ENCODE results near the gene GNG8. TPM values are rescaled to one million over a fixed set of nuclear protein-coding genes. Genes with fewer than 3 reads are reported as not detected.

The GNG8 gene
- total RNA-seq, 1 donor from 2014 or later: not detected

Other genes starting within 250 kb of the GNG8 start
- 33.5 TPM for gene CCDC8, start 222.6 kb downstream of the GNG8 start, total RNA-seq
- 0.07 TPM for gene PNMA8C, start 207.3 kb downstream of the GNG8 start, total RNA-seq
- gene PNMA8A, start 164.6 kb downstream of the GNG8 start, total RNA-seq: 9.4 TPM
- 0.89 TPM for gene PNMA8B, start 140.3 kb downstream of the GNG8 start, total RNA-seq
- gene CALM3, start 34.9 kb downstream of the GNG8 start, total RNA-seq: 323 TPM
- 3.0 TPM for gene PTGIR, start 11.1 kb downstream of the GNG8 start, total RNA-seq
- 14.1 TPM for gene DACT3, start 25.0 kb upstream of the GNG8 start, total RNA-seq
- 9.3 TPM for gene PRKD2, start 80.9 kb upstream of the GNG8 start, total RNA-seq
- gene FKRP, start 109.9 kb upstream of the GNG8 start, total RNA-seq: 15.3 TPM
- gene STRN4, start 110.2 kb upstream of the GNG8 start, total RNA-seq: 49.0 TPM
- gene SLC1A5, start 152.4 kb upstream of the GNG8 start, total RNA-seq: 6.9 TPM
- 85.2 TPM for gene AP2S1, start 214.6 kb upstream of the GNG8 start, total RNA-seq
- 69.7 TPM for gene ARHGAP35, start 224.8 kb upstream of the GNG8 start, total RNA-seq